NT2/D1 (cell line): ENCODE measurements around the gene EIF2A.
A peak's percentile ranks its signal among the peaks of the same experiment; 100 is the strongest.

ENCODE experiments used
- DNase-seq: peaks from one replicate; pipeline ENCODE4 v3.0.0-alpha.2; 2011; ENCODE audit warnings: low read depth, low spot score
- H3K27me3 ChIP-seq: 2 replicates; pipeline ENCODE4 v1.6.0; 2011; ENCODE audit warnings: mild to moderate bottlenecking; ENCODE audit not compliant: insufficient read length, insufficient read depth
- H3K36me3 ChIP-seq: 2 replicates; pipeline ENCODE4 v1.6.1; 2011; ENCODE audit warnings: mild to moderate bottlenecking, low read length, mixed read lengths; ENCODE audit not compliant: insufficient read depth, insufficient read length
- H3K4me1 ChIP-seq: 2 replicates; pipeline ENCODE4 v1.5.1; 2011; ENCODE audit not compliant: insufficient read depth, insufficient read length
- H3K4me3 ChIP-seq: 2 replicates; pipeline ENCODE4 v1.5.1; 2011; ENCODE audit warnings: low read depth; ENCODE audit not compliant: insufficient read length
- H3K9ac ChIP-seq: 2 replicates; pipeline ENCODE4 v1.6.0; 2011; ENCODE audit warnings: low read depth; ENCODE audit not compliant: insufficient read length
- H3K9me3 ChIP-seq: 2 replicates; pipeline ENCODE4 v1.5.1; 2011; ENCODE audit warnings: mild to moderate bottlenecking, low read length; ENCODE audit not compliant: insufficient read depth
- SUZ12 ChIP-seq: IDR thresholded peaks from 2 replicates; pipeline ENCODE4 v1.6.1; 2011; ENCODE audit not compliant: insufficient read length, insufficient read depth; ENCODE audit errors: extremely low read depth
- YY1 ChIP-seq: IDR thresholded peaks from 2 replicates; pipeline ENCODE4 v1.6.1; 2011; ENCODE audit not compliant: insufficient read length, insufficient read depth
- ZNF274 ChIP-seq: IDR thresholded peaks from 2 replicates; pipeline ENCODE4 v1.6.1; 2011; ENCODE audit warnings: mild to moderate bottlenecking, low read depth, low read length

Gene EIF2A

DNA sequence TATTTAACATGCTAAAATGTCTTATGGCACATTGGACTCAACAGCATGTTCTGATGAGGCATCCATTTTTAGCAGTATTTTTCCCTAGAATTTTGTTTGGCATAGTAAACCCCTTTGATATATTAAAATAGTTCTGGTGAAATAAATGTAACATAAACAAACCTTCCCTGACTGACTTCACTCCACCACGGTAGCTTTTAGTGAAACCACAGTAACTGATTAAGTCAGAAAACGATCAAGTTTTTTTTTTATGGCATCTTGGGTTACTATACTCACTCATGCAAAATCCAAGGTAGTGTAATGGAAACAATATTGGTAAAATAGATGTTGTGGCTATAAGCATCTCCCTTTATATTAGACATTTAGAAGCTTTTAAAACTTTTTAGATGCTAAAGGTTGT, 3.1 kb upstream of the EIF2A start:
- H3K27me3 ChIP-seq: no peaks in the 10 kb centered on the region
- H3K9me3 ChIP-seq: no peaks in the 10 kb centered on the region
- H3K4me3 ChIP-seq: no peak overlapping the region
- H3K9ac ChIP-seq: no peak overlapping the region
- DNase-seq: no peak
- TF ChIP-seq SUZ12: no peak
- TF ChIP-seq YY1: no peak
- no peak for TF ChIP-seq ZNF274
- peaks cover 44% of the 10 kb centered on the region for H3K36me3 ChIP-seq
- H3K4me1 ChIP-seq: no peaks in the 10 kb centered on the region

DNA sequence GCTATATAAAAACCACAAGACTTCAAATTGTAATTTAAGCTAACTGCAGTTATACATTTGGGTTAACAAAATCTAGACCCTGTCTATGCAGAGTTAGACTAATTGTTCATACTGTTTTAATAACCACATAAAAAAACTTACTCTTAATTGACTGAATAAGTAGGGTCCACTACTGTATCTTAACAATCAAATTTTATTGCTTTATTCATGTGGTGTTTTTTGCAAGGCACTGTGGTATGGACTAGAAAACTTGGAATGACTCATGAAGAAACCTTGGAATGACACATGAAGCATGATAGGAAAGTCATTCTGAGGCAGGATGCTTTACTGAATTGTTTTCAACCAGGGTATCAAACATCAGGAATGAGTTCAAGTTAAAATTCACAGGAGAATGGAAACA, 2.5 kb upstream of the EIF2A start:
- H3K9me3 ChIP-seq: no peaks in the 10 kb centered on the region
- no peaks in the 10 kb centered on the region for H3K4me1 ChIP-seq
- no peak overlapping the region for H3K4me3 ChIP-seq
- no peaks in the 10 kb centered on the region for H3K27me3 ChIP-seq
- peaks cover 48% of the 10 kb centered on the region for H3K36me3 ChIP-seq
- no peak overlapping the region for H3K9ac ChIP-seq
- DNase-seq: no peak
- no peak for TF ChIP-seq YY1
- TF ChIP-seq ZNF274: no peak
- TF ChIP-seq SUZ12: no peak

- TF ChIP-seq YY1 (no peak), ZNF274 (no peak), SUZ12 (no peak)
- no peak for DNase-seq
- Histone ChIP-seq H3K9me3 (no peaks in the 10 kb centered on the region), H3K4me1 (no peaks in the 10 kb centered on the region), H3K27me3 (no peaks in the 10 kb centered on the region), H3K9ac (peak overlapping the region; percentile 57), H3K4me3 (peak overlapping the region; percentile 95), H3K36me3 (peaks cover 55% of the 10 kb centered on the region)
These were observed 1.9 kb upstream of the EIF2A start for GRCh38 chr3:150544726-150545125.

- TF ChIP-seq SUZ12 (no peak), YY1 (no peak)
- H3K9ac ChIP-seq: peak overlapping the region; percentile 98
- H3K27me3 ChIP-seq: no peaks in the 10 kb centered on the region
- peaks cover 63% of the 10 kb centered on the region for H3K36me3 ChIP-seq
- H3K4me1 ChIP-seq: no peaks in the 10 kb centered on the region
- H3K9me3 ChIP-seq: no peaks in the 10 kb centered on the region
- H3K4me3 ChIP-seq: peak overlapping the region; percentile 95
- no peak for DNase-seq
These were observed 965 bp upstream of the EIF2A start for GRCh38 chr3:150545419-150546225.

DNA sequence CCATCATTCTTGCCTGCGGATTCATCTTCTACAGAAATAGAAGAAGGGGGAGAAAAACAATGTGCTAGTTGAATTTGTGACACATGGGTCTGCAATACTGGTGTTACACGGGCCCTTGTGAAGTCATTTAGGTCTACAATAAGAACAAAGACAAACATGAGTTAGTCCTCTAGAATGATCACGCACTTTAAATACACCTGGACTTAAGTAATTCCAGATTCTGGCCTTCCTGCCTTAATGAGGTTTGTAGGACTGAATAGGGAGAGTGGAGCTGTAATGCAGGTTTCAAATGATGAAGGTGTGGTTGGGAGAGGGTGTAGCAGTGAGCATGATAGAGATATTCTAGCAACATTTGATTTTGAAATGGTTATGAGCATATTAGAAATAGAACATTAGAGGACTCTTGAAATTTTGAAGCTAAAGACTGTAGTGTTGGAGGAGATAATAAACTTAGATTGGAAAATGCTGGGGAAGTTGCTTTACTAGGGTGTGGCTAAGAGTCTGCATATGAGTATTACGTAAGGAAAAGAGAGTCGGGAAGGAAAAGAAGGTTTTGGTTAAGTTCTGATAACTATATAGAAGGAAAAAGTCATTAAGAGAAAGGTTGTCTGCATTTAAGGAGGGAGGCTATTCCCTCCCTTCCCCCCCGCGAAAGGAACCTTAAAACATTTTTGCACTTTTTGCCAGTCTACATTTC, 606 bp downstream of the EIF2A start:
- H3K27me3 ChIP-seq: no peaks in the 10 kb centered on the region
- TF ChIP-seq YY1 (no peak), SUZ12 (no peak), ZNF274 (no peak)
- H3K36me3 ChIP-seq: peaks cover 68% of the 10 kb centered on the region
- no peak for DNase-seq
- no peaks in the 10 kb centered on the region for H3K9me3 ChIP-seq
- no peaks in the 10 kb centered on the region for H3K4me1 ChIP-seq
- H3K9ac ChIP-seq: peak overlapping the region; percentile 73
- H3K4me3 ChIP-seq: peak overlapping the region; percentile 95

GRCh38 chr3:150555859-150556436, 9.4 kb downstream of the EIF2A start:
- H3K36me3 ChIP-seq: peaks cover 77% of the 10 kb centered on the region
- H3K9me3 ChIP-seq: no peaks in the 10 kb centered on the region
- TF ChIP-seq SUZ12: no peak
- no peak for TF ChIP-seq YY1
- no peak for TF ChIP-seq ZNF274
- no peak overlapping the region for H3K4me3 ChIP-seq
- no peaks in the 10 kb centered on the region for H3K27me3 ChIP-seq
- H3K9ac ChIP-seq: no peak overlapping the region
- H3K4me1 ChIP-seq: no peaks in the 10 kb centered on the region
- no peak for DNase-seq

GRCh38 chr3:150556792-150557191, 10.2 kb downstream of the EIF2A start:
- Histone ChIP-seq H3K27me3 (no peaks in the 10 kb centered on the region), H3K36me3 (peaks cover 71% of the 10 kb centered on the region), H3K4me3 (no peak overlapping the region), H3K4me1 (no peaks in the 10 kb centered on the region), H3K9ac (no peak overlapping the region), H3K9me3 (no peaks in the 10 kb centered on the region)
- TF ChIP-seq SUZ12 (no peak), ZNF274 (no peak), YY1 (no peak)
- DNase-seq: no peak
